ENCODE measurements around the gene SETD1A. TPM values are rescaled to one million over a fixed set of nuclear protein-coding genes. Genes with fewer than 3 reads are reported as not detected.
A peak's percentile ranks its signal among the peaks of the same experiment; 100 is the strongest.

Gene SETD1A
- polyA plus RNA-seq, 1 donor (not counting 4 experiments of a cell fraction or from before 2014, with no cell fraction given) = 1.1 TPM

DNA sequence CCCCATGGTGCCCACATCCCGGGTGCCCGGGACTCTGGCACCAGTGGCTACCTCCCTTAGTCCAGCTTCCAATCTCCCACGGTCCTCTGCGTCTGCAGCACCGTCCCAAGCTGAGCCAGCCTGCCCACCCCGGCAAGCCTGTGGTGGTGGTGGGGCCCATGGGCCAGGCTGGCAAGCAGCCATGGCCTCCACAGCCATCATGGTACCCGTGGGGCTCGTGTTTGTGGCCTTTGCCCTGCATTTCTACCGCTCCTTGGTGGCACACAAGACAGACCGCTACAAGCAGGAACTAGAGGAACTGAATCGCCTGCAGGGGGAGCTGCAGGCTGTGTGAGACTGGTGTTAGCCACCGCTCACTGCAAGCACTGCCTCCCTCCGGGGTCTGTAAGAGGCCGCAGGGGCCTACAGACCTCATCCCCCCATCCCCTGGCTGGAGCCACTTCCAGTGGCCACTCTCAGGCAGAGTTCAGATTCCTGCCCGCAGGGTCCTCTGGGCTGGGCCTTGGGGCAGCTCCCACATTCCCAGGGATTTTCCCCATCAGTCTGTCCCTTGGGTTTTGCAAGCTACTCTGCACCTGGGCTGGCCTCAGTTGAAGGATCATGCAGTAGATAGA is 3.9 kb upstream of the SETD1A start:
- no peak overlapping the region for H3K4me3 ChIP-seq (ENCODE audit: control insufficient read depth in 2 of 3, extremely low read depth in 1 of 3, insufficient read depth in 2 of 3, low read depth in 1 of 3, low read length in 3 of 3)
- no peak for TF ChIP-seq EZH2 (IDR thresholded peaks at IDR 0.05; ENCODE audit: low read length)
- TF ChIP-seq, protein P1, sequence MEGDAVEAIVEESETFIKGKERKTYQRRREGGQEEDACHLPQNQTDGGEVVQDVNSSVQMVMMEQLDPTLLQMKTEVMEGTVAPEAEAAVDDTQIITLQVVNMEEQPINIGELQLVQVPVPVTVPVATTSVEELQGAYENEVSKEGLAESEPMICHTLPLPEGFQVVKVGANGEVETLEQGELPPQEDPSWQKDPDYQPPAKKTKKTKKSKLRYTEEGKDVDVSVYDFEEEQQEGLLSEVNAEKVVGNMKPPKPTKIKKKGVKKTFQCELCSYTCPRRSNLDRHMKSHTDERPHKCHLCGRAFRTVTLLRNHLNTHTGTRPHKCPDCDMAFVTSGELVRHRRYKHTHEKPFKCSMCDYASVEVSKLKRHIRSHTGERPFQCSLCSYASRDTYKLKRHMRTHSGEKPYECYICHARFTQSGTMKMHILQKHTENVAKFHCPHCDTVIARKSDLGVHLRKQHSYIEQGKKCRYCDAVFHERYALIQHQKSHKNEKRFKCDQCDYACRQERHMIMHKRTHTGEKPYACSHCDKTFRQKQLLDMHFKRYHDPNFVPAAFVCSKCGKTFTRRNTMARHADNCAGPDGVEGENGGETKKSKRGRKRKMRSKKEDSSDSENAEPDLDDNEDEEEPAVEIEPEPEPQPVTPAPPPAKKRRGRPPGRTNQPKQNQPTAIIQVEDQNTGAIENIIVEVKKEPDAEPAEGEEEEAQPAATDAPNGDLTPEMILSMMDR (optimal IDR thresholded peaks at IDR 0.05 in 1 of 3, IDR thresholded peaks at IDR 0.05 in 1 of 3, conservative IDR thresholded peaks at IDR 0.05 in 1 of 3; ENCODE audit: extremely low read depth in 1 of 3, insufficient read depth in 2 of 3, low read length in 3 of 3) = peak; percentile 72 to 85 (median 76)
- H3K9me3 ChIP-seq (ENCODE audit: control insufficient read depth, low read depth, low read length) = no peaks in the 10 kb centered on the region
- no peaks in the 10 kb centered on the region for H4K20me1 ChIP-seq (ENCODE audit: control insufficient read depth, extremely low read depth, insufficient read depth, low read length)
- no peaks in the 10 kb centered on the region for H3K27me3 ChIP-seq (ENCODE audit: control insufficient read depth, extremely low read depth, insufficient read depth, low read length)
- peaks cover 24% of the 10 kb centered on the region for H3K4me1 ChIP-seq (ENCODE audit: control insufficient read depth, extremely low read depth, insufficient read depth, low read length)
- no peak for DNase-seq (ENCODE audit: low read depth, low spot score)
- H3K36me3 ChIP-seq (ENCODE audit: control insufficient read depth in 2 of 2, extremely low read depth in 1 of 2, insufficient read depth in 2 of 2, low read length in 2 of 2) = peaks cover 0 to 3% of the 10 kb centered on the region in 2 experiments
- dilution Hi-C loops (cut with MboI; ENCODE audit: extremely low pct_ligation_motif_present, low sequenced_read_pairs) = no loop called here
- H3K9ac ChIP-seq (ENCODE audit: control insufficient read depth, extremely low read depth, insufficient read depth, low read length) = no peak overlapping the region
- peaks cover 4% of the 10 kb centered on the region for H3K79me2 ChIP-seq (ENCODE audit: control insufficient read depth, insufficient read depth, low read length)
- no peak for FAIRE-seq
- H3K27ac ChIP-seq (ENCODE audit: control insufficient read depth, insufficient read depth, low read length) = no peak overlapping the region
- H2AFZ ChIP-seq (ENCODE audit: control insufficient read depth, low read length) = no peak overlapping the region
- H3K4me2 ChIP-seq (ENCODE audit: control insufficient read depth, extremely low read depth, insufficient read depth, low read depth, low read length) = no peak overlapping the region
- no peaks in the 10 kb centered on the region for H3K9me1 ChIP-seq (ENCODE audit: control insufficient read depth, extremely low read depth, insufficient read depth, low read length)

DNA sequence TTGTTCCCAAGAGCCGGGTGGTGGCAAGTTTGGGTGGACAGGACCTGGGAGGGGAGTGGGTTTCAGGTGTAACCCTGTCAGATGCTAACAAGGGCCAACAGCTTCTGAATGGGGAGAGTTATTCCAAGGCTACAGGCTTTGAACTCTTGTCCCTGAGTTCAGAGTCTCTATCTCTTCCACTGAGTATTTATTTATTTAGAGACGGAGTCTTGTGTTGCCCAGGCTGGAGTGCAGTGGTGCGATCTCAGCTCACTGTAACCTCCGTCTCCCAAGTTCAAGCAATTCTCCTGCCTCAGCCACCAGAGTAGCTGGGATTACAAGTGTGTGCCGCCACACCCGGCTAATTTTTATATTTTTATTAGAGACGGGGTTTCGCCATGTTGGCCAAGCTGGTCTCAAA is 2.6 kb upstream of the SETD1A start:
- Histone ChIP-seq H3K9ac (ENCODE audit: control insufficient read depth, extremely low read depth, insufficient read depth, low read length) (no peak overlapping the region), H3K27me3 (ENCODE audit: control insufficient read depth, extremely low read depth, insufficient read depth, low read length) (no peaks in the 10 kb centered on the region), H2AFZ (ENCODE audit: control insufficient read depth, low read length) (no peak overlapping the region), H3K36me3 (ENCODE audit: control insufficient read depth in 2 of 2, extremely low read depth in 1 of 2, insufficient read depth in 2 of 2, low read length in 2 of 2) (peaks cover 9 to 14% of the 10 kb centered on the region in 2 experiments), H3K9me3 (ENCODE audit: control insufficient read depth, low read depth, low read length) (no peaks in the 10 kb centered on the region), H3K4me1 (ENCODE audit: control insufficient read depth, extremely low read depth, insufficient read depth, low read length) (peaks cover 22% of the 10 kb centered on the region), H3K4me2 (ENCODE audit: control insufficient read depth, extremely low read depth, insufficient read depth, low read depth, low read length) (no peak overlapping the region), H3K79me2 (ENCODE audit: control insufficient read depth, insufficient read depth, low read length) (peaks cover 16% of the 10 kb centered on the region), H3K4me3 (ENCODE audit: control insufficient read depth in 2 of 3, extremely low read depth in 1 of 3, insufficient read depth in 2 of 3, low read depth in 1 of 3, low read length in 3 of 3) (no peak overlapping the region), H4K20me1 (ENCODE audit: control insufficient read depth, extremely low read depth, insufficient read depth, low read length) (peaks cover 2% of the 10 kb centered on the region), H3K9me1 (ENCODE audit: control insufficient read depth, extremely low read depth, insufficient read depth, low read length) (no peaks in the 10 kb centered on the region), H3K27ac (ENCODE audit: control insufficient read depth, insufficient read depth, low read length) (no peak overlapping the region)
- TF ChIP-seq EZH2 (IDR thresholded peaks at IDR 0.05; ENCODE audit: low read length) = no peak
- dilution Hi-C loops (cut with MboI; ENCODE audit: extremely low pct_ligation_motif_present, low sequenced_read_pairs) = no loop called here
- DNase-seq (ENCODE audit: low read depth, low spot score) (no peak), FAIRE-seq (no peak)

All from keratinocyte (primary cell).